GM10248 (cell line): ENCODE measurements around the gene APOO.

Experiments
- CTCF ChIA-PET: fragments of 300-600 bp; sonication (Branson Sonifier 250); formaldehyde crosslinking; extraction: SDS; loops from one replicate; lab custom pipeline; 2021; ENCODE audit warnings: antibody characterized with exemption; lab: Yijun Ruan, JAX
- POLR2A ChIA-PET: fragments of 350-650 bp; sonication (Branson Sonifier 250); formaldehyde crosslinking; extraction: SDS; loops from one replicate; lab custom pipeline; 2020; ENCODE audit warnings: antibody characterized with exemption; lab: Yijun Ruan, JAX
- DNase-seq: peaks from one replicate; pipeline ENCODE4 v3.0.0; 2012; ENCODE audit errors: extremely low spot score
- TF ChIP-seq, protein P1 (sequence below): IDR thresholded peaks from 2 replicates; pipeline ENCODE4 v1.5.1; 2012; ENCODE audit warnings: mild to moderate bottlenecking, low read depth; ENCODE audit errors: extremely low read depth, missing control alignments, control extremely low read depth

APOO gene

DNA sequence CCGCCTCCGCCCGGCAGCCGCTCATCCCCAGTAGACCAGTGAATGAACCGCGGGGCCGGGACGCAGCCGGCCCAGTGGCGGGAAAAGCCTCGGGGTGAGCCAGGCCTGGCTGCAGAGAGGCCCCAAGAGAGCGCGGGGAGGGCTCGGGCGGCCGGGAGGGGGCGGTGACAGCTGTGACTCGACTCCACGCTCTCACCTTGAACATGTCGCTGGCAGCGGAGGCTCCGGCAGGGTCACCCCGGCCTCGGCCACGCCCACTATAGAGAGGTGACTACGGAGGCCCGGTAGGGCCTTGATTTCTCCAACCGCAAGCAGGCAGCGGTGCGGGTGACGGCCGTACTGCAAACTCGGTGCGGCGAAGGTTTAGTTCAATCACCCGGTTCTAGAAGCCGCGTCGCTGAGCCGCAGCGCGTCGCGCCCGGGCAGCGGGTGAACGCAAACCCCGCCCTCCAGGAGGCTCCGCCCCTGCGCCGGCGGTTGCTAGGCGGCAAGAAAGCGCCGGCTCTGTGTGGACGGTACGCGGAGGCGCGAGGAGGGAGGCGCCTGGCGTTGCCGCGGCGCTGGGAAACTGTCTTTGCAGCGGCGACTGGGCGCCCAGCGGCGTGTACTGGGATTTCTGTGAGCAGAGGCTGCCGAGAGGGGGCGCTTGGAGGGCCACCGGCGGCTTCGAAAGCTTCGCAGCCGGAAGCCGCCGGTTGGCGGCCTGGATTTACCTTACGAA is at the start of gene APOO, which contains the start of gene CXorf58:
Gene APOO (minus strand): TSS at position 441 of the 721 bp plus-strand sequence. CDS start 236 bp downstream, at position 205.
Gene CXorf58 (plus strand): TSS at position 509 of the 721 bp plus-strand sequence. CDS start 2,297 bp downstream, outside the sequence.
- CTCF ChIA-PET = interaction anchor here (1.0 to 4.6 kb wide), 23 partner anchors 8 to 335 kb away, joined by 3 to 23 read pairs (median 4); partner anchors contain the start of genes ACOT9, EIF2S3, KLHL15 and SAT1
- TF ChIP-seq, protein P1, sequence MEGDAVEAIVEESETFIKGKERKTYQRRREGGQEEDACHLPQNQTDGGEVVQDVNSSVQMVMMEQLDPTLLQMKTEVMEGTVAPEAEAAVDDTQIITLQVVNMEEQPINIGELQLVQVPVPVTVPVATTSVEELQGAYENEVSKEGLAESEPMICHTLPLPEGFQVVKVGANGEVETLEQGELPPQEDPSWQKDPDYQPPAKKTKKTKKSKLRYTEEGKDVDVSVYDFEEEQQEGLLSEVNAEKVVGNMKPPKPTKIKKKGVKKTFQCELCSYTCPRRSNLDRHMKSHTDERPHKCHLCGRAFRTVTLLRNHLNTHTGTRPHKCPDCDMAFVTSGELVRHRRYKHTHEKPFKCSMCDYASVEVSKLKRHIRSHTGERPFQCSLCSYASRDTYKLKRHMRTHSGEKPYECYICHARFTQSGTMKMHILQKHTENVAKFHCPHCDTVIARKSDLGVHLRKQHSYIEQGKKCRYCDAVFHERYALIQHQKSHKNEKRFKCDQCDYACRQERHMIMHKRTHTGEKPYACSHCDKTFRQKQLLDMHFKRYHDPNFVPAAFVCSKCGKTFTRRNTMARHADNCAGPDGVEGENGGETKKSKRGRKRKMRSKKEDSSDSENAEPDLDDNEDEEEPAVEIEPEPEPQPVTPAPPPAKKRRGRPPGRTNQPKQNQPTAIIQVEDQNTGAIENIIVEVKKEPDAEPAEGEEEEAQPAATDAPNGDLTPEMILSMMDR = peak; percentile 55
- peak; percentile 89 for DNase-seq
- POLR2A ChIA-PET = interaction anchor here (1.5 kb wide), 1 partner anchor 118 kb away, joined by 3 read pairs; no protein-coding TSS in a partner anchor

- no peak for DNase-seq
- ChIA-PET CTCF (interaction anchor here (1.1 kb wide), 1 partner anchor 14 kb away, joined by 3 read pairs; no protein-coding TSS in a partner anchor), POLR2A (no interaction called here)
- TF ChIP-seq, protein P1 = no peak
These were observed 46.7 kb upstream of the APOO start for GRCh38 chrX:23954396-23954795.

DNA sequence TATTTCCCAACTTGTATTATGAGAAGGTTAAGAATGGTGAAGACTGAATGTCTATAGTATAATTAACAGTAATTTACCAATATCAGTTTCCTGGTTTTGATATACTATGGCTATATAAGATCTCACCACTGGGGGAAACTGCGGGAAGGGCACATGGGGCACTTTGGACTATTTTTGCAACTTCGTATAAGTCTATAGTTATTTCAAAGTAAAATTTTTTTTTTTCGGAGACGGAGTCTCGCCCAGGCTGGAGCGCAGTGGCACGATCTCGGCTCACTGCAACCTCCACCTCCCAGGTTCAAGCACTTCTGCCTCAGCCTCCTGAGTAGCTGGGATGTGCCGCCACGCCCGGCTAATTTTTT is 46.2 kb upstream of the APOO start:
- TF ChIP-seq, protein P1 = no peak
- POLR2A ChIA-PET = no interaction called here
- no peak for DNase-seq
- CTCF ChIA-PET = no interaction called here

- ChIA-PET POLR2A (interaction anchor here (0.6 kb wide), 1 partner anchor 12 kb away, joined by 8 read pairs; no protein-coding TSS in a partner anchor), CTCF (no interaction called here)
- TF ChIP-seq, protein P1 = no peak
- peak; percentile 70 for DNase-seq
These were observed 45.5 kb upstream of the APOO start for GRCh38 chrX:23952984-23953907.

- no peak for DNase-seq
- POLR2A ChIA-PET = no interaction called here
- CTCF ChIA-PET = no interaction called here
- TF ChIP-seq, protein P1 = no peak
These were observed 44.7 kb upstream of the APOO start for GRCh38 chrX:23952391-23952790.

DNA sequence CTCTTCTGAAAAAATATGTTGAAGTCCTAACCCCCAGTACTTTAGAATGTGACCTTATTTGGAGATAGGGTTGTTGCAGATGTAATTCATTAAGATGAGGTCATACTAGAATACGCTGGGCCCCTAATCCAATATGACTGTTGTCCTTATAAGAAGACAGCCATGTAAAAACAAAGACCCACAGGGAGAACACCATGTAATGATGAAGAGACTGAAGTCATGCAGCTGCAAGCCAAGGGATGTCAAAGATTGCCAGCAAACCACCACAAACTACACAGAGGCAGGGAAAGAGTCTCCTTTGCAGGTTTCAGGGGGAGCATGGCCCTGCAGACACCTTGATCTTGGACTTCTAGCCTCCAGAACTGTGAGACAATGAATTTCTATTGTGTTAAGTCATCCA is 37.5 kb upstream of the APOO start:
- POLR2A ChIA-PET = no interaction called here
- CTCF ChIA-PET = no interaction called here
- TF ChIP-seq, protein P1 = no peak
- no peak for DNase-seq
